GM19043 (cell line): ENCODE measurements around the gene ARID1B.

Experiments used
- ATAC-seq: cut with Tn5 transposase; IDR thresholded peaks from one replicate; pipeline ENCODE4 v1.9.1; 2021; ENCODE audit warnings: low read depth; ENCODE audit not compliant: unreplicated experiment

ARID1B gene

DNA sequence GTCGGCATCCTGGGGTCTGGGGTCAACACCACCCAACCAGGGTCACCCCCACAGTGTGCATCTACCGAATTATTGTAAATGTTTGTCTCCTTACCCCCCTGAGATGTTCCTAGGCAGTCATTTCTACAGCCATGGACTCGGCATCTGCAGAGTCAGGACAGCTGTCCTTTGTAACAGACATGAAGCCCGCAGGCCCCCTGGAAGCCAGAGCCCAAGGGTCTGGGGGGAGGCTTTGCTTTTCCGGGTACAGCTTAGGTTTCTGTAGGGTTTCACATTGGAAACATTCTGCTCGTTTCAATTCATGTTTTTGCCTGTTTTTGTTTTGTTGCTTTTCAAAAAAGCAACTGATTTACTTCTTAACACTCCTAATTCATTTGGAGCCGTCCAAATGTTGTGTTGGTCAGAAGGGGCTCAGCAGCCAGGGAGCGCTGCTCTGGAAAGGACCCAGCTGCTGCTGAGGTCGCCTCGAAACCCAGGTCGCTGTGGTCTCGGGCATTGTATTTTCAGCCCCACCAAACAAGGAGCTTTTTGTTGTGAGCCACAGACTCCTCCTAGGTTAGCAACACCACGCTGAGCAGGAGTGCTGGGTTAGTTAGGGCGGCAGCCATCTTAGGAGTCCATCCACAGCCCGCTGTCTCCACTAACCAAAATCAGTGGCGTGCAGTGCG lies 385.7 kb downstream of the ARID1B start:
- ATAC-seq, result no peak

- no peak for ATAC-seq
Measured at GRCh38 chr6:157163434-157164159, 386.4 kb downstream of the ARID1B start.

DNA sequence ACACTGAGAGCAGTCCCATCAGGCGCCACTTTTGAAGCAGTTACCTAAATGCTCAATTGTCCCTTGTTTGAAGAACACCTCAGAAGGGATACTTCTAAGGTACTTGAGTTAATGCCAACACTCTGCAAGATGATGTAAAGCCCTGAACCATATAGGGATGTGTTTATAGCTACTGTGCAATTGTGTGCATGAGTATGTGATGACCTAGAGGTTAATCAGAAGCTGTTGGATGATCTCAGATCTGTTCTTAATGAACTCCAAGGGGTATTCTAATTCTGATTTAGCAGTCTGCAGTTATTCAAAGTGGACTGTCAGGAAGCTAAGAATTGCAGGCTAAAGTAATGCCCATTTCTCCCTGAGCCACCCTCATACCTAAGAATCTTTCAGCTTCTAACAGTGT lies 387.8 kb downstream of the ARID1B start:
- ATAC-seq, result no peak

DNA sequence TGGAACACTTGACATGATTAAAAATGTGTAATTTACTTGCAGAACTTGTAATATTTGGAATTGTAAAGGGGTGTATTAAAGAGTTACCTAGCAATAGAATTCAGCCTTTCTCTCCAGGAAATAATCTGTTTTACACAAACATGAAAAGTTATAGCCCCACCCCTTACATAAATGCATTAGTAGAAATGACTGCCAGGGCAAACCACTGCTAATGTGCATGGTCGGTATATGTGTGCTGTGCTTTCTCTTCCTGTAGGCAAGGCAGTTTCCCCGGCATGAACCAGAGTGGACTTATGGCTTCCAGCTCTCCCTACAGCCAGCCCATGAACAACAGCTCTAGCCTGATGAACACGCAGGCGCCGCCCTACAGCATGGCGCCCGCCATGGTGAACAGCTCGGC lies 389.6 kb downstream of the ARID1B start:
- no peak for ATAC-seq

GRCh38 chr6:157167837-157168236 lies 390.7 kb downstream of the ARID1B start:
- ATAC-seq, result no peak

DNA sequence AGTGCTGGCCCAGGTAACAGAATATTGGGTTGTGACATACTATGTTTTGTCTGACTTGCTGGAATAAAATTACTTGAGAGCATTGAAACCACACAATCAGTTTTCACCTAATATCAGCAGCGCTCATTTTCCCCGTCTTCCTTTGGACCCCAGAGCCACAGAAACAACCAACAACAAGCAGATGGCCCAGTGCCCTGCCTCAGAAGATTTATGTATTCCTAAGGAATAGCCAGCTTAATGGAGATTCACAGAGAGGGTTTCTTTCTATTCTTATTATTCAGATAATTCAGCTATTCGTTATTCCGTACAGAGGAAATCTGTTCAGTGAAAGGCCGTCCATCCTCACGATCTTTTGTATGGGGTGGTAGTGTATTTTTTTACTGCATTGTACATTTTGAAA lies 391.3 kb downstream of the ARID1B start:
- ATAC-seq, result no peak

DNA sequence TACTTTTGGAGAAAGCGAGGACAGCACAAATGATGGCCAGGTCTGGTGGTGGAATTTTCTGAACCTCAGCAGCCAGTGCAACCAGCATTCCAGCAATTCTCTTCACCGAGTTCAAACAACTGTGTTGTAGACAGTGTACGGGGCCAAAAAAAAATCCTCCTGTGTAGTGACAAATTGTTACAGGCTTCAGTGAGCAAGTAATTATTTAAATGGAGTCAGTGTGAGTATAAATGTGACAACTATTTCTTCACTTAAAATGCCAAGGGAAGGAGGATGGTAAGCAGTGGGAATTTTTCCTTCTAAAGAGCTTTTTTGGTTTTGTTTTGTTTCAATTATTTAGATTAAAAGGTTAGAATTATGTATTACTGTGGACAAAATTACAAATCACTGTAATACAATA lies 392.0 kb downstream of the ARID1B start:
- no peak for ATAC-seq

DNA sequence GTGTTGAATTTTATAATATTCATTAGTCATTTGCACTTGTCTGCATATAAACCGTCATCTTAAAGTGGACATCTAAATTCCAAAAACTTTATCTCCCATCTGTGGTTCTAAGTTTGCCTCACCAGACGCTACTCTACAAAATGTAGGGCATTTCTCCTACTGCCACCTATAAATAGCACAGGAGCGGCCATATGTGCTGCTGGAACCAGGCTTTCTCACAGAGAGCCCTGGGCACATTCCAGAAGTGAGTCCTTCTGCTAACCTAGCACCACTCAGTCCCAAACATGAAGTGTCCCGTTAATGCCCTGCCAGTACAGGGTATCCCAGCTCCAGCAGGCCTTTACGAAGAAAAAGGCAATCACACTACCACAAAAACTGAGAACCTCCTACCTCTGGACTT lies 392.5 kb downstream of the ARID1B start:
- ATAC-seq, result no peak

- ATAC-seq, result no peak
Measured at GRCh38 chr6:157170535-157170934, 393.4 kb downstream of the ARID1B start.

- ATAC-seq, result no peak
Measured at GRCh38 chr6:157171801-157172200, 394.6 kb downstream of the ARID1B start.

DNA sequence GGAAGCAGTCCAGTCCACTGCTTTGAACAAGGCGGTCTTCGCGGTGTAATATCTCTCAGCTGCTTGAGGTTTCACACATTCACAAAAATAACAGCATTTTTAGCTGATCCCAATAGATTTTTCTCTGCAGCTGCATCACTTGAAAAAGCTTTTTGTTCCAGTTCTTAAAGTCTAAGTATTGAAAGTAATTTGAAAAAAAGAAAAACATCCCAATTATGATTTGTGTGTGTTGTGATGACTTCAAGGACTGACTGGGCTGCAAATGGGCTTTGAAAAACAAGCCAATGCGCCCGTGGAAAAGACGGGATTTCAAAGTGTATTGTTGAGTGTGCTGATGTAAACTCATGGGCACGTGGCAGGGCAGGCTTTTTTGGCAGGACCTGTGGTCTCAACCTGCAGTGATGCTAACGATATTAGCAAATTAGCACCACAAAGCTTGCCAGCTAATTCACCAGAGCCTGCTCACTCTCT lies 395.1 kb downstream of the ARID1B start:
- no peak for ATAC-seq

- ATAC-seq, result no peak
Measured at GRCh38 chr6:157172830-157173536, 395.8 kb downstream of the ARID1B start.

DNA sequence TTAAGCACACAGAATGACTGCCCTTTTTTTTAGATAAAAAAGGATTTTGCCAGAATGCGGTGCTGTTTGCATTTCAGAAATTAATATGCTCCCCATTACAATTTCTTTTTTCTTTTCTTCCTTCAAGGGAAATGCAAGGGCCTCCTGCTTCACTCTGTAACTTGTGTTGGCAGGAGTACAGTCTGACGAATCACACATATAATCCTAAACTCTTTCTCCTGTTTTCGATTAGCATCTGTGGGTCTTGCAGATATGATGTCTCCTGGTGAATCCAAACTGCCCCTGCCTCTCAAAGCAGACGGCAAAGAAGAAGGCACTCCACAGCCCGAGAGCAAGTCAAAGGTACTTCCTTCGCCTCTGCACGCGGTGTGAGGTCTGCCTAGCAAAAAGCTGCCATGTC lies 396.6 kb downstream of the ARID1B start:
- no peak for ATAC-seq

- no peak for ATAC-seq
Measured at GRCh38 chr6:157174731-157175130, 397.6 kb downstream of the ARID1B start.

- ATAC-seq, result no peak
Measured at GRCh38 chr6:157177731-157178336, 400.7 kb downstream of the ARID1B start.

- ATAC-seq, result no peak
Measured at GRCh38 chr6:157181649-157182048, 404.5 kb downstream of the ARID1B start.

DNA sequence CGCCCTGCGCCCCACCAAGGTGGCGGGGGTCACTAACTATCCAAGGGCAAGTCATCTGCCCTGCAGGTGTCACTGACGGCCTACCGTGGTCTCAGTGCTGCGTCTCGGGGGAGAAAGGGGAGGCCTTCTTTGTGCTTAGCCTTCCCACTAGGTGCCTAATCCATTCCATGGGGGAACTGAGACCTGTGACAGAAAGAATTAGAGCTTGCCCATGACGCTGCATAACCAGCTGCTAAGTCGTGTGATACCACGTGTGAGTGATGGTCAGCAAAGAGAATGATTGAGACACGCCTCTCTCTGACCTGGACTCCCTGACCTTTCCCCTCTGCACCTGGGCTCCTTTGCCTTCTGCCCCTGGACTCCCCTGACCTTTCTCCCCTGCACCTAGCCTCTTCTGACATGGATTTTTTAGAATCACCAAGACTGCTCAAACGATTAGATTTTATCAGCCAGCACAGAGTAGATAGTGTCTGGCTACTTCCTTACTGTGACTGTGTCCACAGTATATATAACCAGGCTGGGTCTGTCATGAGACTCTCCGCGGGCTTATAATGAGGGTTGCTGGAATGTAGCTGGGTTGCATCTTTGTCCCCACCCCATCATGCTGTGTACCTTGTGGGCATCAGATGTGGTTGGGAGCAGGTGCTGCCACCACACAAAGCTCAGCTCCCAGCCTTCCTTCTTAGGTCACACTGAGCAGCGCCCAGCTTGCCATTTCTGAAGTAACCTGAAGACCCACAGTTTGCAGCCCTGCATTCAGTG lies 405.5 kb downstream of the ARID1B start:
- no peak for ATAC-seq

- ATAC-seq, result no peak
Measured at GRCh38 chr6:157184202-157185015, 407.2 kb downstream of the ARID1B start.

DNA sequence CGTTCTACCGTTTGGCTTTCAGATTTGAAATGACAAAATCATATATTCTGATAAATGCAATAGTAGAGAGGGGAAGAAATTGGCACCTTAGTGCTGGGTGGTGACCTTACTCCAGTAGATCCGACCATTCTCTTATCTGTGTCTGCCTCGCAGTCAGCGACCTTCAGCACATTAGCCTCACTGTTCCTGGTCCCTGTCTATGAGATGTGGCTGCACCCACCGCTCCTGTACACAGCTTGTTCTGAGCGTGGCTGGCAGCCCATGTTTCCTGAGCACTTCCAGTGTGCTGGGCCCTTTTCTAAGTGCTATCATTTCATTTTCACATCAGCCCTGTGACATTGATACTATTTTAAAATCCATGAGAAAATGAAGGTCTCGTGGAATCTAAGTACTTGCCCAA lies 408.0 kb downstream of the ARID1B start:
- no peak for ATAC-seq

- no peak for ATAC-seq
Measured at GRCh38 chr6:157185986-157186385, 408.8 kb downstream of the ARID1B start.
